Retinal pigment epithelial cell (primary cell): ENCODE data around the gene TNIK.

Source experiments
- DNase-seq: peaks from one replicate; pipeline ENCODE4 v3.0.0-alpha.2; 2010; ENCODE audit warnings: low read depth
- H3K4me3 ChIP-seq: 2 replicates; pipeline ENCODE4 v1.5.1; 2011; ENCODE audit warnings: mild to moderate bottlenecking, low read length, control low read depth, moderate library complexity
- CTCF ChIP-seq: conservative IDR thresholded peaks from 2 replicates; pipeline ENCODE4 v1.5.1; 2011; ENCODE audit warnings: low read depth, low read length, control low read depth, inconsistent platforms

TNIK gene

GRCh38 chr3:171347301-171348039, 112.7 kb downstream of the TNIK start:
- no peak for DNase-seq
- TF ChIP-seq CTCF, result no peak
- no peak overlapping the region for H3K4me3 ChIP-seq

- DNase-seq, result no peak
- TF ChIP-seq CTCF, result no peak
- H3K4me3 ChIP-seq, result no peak overlapping the region
These were observed 113.5 kb downstream of the TNIK start for GRCh38 chr3:171346582-171347300.

- TF ChIP-seq CTCF, result no peak
- H3K4me3 ChIP-seq, result no peak overlapping the region
- no peak for DNase-seq
These were observed 114.2 kb downstream of the TNIK start for GRCh38 chr3:171346019-171346418.

- TF ChIP-seq CTCF, result no peak
- no peak overlapping the region for H3K4me3 ChIP-seq
- no peak for DNase-seq
These were observed 114.9 kb downstream of the TNIK start for GRCh38 chr3:171345107-171345843.

GRCh38 chr3:171343693-171344092, 116.5 kb downstream of the TNIK start:
- no peak for TF ChIP-seq CTCF
- no peak overlapping the region for H3K4me3 ChIP-seq
- DNase-seq, result no peak

GRCh38 chr3:171342783-171343420, 117.3 kb downstream of the TNIK start:
- no peak for DNase-seq
- no peak for TF ChIP-seq CTCF
- H3K4me3 ChIP-seq, result no peak overlapping the region
